NCI-H748 treated with DMSO at 0.1 percent for 48 hours (cell line): Measurements from ENCODE around the gene ATG2B.

Experiments
- DNase-seq: peaks from one replicate; lab custom pipeline; 2025; lab: John Stamatoyannopoulos, UW

Gene ATG2B

GRCh38 chr14:96309896-96310330 is 53.2 kb downstream of the ATG2B start:
- no peak for DNase-seq

GRCh38 chr14:96309133-96309895 is 53.8 kb downstream of the ATG2B start:
- no peak for DNase-seq

- DNase-seq = no peak
Measured at GRCh38 chr14:96307434-96307833, 55.7 kb downstream of the ATG2B start.

GRCh38 chr14:96304956-96305355 is 58.2 kb downstream of the ATG2B start:
- no peak for DNase-seq

DNA sequence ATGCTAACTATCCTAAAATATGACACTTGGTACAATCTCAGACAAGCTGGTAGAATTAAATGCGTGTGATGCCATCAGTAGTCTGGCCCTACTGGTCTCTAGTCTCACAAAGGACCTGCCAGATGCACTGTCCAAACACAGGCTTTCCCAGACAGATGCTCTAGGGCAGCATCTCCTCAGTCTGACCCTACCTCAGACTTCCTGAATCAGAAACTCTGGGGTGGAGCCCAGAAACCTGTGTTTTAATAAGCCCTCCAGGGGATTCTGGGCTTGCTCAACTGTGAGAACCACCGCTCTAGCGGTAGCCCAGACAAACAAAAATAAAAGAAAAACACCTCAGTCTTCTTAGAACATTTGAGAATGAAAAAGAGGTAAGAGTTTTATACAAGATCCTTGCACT is 59.2 kb downstream of the ATG2B start:
- DNase-seq = no peak

- DNase-seq = no peak
Measured at GRCh38 chr14:96299441-96299840, 63.7 kb downstream of the ATG2B start.

DNA sequence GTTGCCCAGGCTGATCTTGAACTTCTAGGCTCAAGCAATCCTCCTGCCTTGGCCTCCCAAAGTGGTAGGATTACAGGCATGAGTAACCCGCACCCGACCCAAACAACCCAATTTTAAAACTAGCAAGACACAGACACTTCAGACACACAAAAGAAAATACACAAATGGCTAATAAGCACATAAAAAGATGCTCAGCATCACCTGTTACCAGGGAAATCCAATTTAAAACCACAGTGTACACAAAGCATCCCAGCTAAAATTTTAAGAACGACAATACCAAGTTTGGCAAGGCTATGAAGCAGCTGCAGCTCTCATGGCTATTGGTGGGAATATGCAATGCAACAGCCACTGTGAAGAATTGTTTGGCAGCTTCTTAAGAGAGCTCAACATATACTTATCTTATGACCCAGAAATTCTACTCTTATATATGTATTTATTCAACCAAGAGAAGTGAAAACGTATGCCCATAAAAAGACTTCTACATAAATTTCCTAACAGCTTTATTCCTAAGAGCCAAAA is 65.1 kb downstream of the ATG2B start:
- no peak for DNase-seq

GRCh38 chr14:96297000-96297399 is 66.1 kb downstream of the ATG2B start:
- DNase-seq = peak; percentile 11

GRCh38 chr14:96294246-96294645 is 68.9 kb downstream of the ATG2B start:
- no peak for DNase-seq

- no peak for DNase-seq
Measured at GRCh38 chr14:96287856-96288255, 75.3 kb downstream of the ATG2B start.

GRCh38 chr14:96286251-96286650 is 76.9 kb downstream of the ATG2B start:
- DNase-seq = no peak

DNA sequence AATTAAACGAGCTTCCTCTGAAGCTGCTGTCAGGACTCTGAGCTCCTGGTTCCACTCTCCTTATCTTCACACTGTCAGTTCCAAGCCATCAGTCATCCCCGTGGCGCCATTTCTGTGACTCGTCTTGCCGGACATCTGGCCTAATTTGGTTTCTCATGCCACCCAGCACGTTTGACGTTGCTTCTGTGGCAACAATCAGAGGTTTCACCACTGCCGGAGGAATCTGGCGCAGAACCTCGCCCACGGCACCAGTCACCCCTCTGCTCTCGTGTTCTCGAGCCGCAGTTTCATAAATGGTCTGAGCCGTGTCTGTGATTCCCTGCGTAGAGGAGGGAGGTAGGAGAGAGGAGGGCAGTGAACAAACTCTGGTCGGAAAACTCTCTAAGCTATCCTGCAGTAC is 77.5 kb downstream of the ATG2B start:
- no peak for DNase-seq

DNA sequence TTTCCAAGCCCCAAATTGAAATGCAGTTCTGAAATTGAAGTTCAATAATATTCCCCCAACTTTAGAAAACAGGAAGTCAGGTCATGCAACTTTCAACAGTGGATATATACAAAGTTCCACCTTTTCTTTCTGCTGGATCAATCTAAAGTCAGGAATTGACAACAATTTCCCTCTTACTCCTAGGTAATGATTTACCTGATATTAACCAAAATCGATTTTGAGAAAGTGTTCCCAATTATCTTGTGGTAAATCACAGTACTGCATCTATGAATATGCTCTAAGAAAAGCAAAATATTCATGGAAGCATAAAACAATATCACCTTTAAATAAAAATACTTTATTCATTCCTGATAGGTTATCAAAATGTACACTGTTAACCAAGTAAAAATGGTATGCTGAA is 78.7 kb downstream of the ATG2B start:
- DNase-seq = no peak

DNA sequence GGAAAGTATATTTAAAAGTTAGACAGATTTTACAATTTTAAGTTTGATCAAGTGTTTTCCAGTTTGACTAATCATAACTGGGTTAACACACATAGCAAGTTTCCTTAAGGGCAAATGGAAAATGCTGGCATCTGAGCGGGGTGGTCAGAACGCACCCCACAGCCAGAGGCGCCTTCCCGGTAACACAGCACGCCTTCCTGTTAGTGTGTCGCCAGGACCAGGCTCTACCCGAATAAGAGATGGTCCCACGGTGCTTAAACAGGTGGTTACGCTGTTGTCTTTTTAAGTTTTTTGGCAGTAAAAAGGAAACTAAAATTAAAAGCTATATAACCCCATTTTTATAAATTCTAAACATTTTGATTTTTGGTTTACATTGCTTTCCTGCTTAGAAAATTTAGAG is 79.1 kb downstream of the ATG2B start:
- DNase-seq = no peak

DNA sequence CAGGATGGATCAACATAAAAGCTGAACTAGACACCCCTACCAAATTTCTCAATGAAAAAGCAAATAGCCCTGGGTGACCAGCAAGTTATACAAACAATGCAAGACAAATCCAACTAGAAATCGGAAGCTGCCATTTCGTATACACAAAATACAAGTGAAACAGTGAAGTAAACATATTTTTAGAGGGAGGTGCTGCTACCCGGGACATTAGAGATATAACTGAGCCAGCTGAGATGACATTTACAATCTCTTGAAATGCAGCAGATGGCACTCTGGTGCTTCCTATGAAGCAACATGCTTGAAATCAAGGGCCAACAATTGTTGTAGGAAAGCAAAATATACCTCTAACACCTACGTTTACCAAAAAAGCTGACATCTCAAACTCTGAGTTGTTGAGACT is 81.7 kb downstream of the ATG2B start:
- no peak for DNase-seq

DNA sequence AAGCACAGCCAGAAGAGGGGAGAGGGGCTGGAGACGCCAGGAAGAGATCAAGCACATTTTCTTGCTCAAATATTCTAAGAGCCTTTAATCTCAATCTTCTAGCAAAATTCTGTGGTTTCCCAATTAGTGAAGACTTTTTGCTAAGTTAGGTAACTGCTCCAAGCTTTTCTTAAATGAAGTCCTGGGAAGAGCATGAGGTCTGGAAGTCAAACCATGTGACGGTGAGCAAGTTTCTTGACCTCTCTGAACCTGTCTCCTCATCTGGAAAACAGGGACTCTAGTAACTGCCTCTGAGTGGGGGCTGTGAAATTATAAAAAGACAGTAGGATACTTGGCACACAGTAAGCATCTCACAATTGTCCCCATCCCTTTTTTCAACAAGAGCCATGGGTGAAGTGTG is 83.0 kb downstream of the ATG2B start:
- DNase-seq = no peak

- DNase-seq = no peak
Measured at GRCh38 chr14:96279564-96279963, 83.6 kb downstream of the ATG2B start.

- no peak for DNase-seq
Measured at GRCh38 chr14:96277890-96278289, 85.3 kb downstream of the ATG2B start.

DNA sequence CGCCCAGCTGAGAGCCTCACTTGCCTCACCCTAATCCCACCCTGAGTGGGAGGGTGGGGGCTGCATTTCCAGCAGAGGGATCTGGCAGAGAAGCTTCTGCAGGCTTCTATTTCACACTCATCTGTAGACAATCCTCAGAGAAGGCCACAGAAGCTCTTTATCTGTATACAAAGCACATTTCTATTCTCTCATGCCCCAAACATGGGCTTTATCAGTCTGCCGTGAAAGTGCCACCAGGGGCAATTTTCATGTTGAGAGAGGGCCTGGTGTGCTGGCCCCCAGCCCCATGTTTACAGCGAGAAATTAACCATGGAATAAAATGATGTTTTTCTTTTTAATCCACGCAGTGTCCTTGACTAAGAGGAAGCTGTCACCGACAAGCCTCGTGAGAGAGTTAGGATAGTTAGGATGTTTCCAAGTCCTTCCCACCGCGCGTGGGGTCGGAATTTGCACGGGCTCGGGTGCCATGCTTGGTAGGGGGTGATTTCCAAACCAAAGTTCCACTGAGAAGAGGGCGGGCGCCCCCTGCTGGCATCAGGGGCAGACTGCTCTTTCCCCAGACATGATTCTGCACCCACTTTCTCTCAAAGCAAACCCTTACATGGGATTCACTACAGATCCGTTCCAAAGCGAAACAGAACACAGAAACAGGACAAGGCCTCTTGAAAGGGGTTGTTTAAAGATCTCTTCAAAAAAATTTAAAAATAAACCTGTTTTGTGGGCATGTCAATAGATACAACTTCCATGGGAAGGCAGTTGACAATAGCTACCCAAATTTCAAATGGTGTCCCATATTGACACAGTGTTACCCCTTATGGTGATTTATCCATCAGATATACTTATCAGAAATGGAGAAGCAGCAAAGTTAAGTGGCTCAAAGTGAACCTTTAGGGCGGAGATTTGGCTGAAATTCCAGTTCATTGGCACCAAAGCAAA is 87.7 kb downstream of the ATG2B start:
- peak; percentile 60 for DNase-seq

DNA sequence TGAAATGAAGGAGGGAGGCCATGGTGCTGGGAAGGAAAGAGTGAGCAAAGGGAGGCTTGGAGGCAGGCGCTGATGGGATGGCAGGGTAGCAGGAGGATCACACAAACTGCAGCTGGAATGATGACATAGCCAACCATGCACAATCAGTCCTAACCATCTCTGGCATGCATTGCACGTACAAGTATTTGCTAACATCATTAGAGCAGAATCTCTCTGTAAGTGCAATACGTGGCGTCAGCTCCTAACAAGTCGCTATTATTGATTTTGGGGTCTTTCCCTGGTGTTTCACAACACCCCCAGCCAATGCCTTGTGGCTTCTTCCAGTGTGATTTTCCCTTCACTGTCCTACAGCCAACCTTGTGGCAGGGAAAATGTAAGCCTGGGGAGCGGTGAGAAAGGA is 88.6 kb downstream of the ATG2B start:
- DNase-seq = no peak

DNA sequence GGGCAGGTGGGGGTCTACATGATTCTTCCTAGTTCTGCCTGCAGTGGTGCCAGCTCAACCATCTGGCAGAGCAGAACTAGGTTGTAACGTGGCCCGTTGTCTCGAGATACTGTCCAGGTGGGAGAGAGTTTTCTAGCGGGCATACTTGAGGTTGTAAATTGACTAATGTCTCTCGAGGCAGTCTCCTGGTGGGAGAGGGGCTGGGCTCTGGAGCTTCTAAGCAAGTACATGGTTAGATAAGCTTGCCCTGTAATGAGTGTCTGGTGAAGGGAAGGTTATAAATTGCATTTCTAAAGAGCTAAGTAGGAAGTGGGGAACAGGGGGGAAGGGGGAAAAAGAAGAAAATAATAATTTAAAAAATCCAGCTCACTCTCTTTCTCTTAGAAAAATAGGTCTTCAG is 89.0 kb downstream of the ATG2B start:
- DNase-seq = no peak

- DNase-seq = no peak
Measured at GRCh38 chr14:96273629-96274028, 89.5 kb downstream of the ATG2B start.
